KOPT-K1 (cell line): ENCODE measurements around the gene FAM13C.

Experiments
- H3K27ac ChIP-seq: fragments of 200-600 bp; sonication (generic); 2 replicates; pipeline ENCODE4 v1.5.1; 2016; ENCODE audit warnings: antibody characterized with exemption, mild to moderate bottlenecking, low read depth, low read length; ENCODE audit not compliant: poor library complexity, severe bottlenecking
- H3K36me3 ChIP-seq: fragments of 200-600 bp; sonication (generic); 2 replicates; pipeline ENCODE4 v1.5.1; 2017; ENCODE audit warnings: antibody characterized with exemption, mild to moderate bottlenecking, low read length, moderate library complexity; ENCODE audit not compliant: insufficient read depth
- H3K9me3 ChIP-seq: fragments of 200-600 bp; sonication (generic); 2 replicates; pipeline ENCODE4 v1.5.1; 2017; ENCODE audit warnings: antibody characterized with exemption, low read length, mild to moderate bottlenecking; ENCODE audit not compliant: insufficient read depth, poor library complexity, severe bottlenecking

FAM13C gene

DNA sequence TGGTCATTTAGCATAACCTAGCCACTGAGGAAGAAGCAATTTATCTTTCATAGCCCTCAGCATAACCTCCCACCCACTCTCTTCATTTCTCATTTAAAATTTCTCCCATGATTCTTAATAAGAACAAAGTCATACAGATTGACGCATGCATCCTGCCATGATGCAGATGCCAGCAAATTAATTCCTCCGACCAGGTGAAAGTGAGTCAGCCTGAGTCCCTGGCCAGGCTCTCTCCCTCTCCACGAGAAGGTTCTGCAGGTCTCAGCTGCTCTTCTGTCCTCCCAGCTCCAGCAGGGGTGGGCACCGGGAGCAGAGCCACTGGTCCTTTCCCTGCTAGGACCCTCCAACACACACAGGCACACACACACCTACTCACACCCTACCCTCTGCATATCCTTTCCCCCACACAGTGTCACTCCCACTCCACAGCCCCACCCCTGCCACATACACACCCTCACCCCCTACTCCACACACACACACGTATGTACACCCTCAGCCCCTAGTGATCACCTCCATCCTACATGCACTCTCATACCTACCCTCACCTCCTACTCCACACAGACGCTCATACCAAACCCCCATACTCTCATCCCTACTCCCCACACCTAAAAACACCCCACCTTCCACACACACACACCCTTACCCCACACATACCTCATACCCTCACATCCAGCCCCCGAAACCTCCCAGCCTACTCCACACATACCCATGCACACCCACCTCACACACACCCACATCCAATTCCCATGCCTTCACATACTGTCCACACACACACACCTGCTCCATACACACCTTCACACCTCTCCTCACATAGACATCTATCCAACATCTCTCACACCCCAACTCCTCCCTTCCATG is 78.0 kb downstream of the FAM13C start:
- Histone ChIP-seq H3K9me3 (no peaks in the 10 kb centered on the region), H3K27ac (no peak overlapping the region), H3K36me3 (no peaks in the 10 kb centered on the region)

DNA sequence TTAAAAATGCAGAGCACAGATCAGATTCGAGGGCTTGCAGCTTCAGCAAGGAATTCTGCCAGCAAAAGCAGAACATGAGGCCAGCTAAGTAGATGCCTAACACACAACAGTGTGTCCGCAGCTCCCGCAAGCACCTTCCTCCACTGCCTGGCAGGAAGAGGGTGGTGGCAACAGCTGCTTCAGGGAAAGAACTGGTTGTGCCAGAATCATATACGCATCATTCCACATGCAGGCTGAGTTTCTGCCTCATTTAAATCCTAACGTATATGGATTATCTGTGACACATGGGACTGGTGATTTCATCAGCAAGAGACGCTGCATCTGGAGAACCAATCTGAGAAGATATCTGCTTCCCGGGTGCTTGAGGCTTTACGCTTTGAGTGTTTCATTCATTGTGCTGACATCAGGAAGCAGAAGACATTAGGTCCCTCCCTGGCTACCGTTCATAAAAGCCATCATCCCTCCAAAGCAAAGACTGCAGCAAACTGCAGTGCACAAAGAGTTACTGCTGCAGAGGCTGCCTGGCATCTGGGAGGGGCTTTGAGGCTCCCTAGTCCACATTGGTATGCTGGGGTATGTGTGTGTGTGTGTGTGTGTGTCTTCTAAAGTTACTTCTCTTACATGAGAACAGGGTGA is 78.8 kb downstream of the FAM13C start:
- Histone ChIP-seq H3K27ac (no peak overlapping the region), H3K36me3 (no peaks in the 10 kb centered on the region), H3K9me3 (no peaks in the 10 kb centered on the region)

DNA sequence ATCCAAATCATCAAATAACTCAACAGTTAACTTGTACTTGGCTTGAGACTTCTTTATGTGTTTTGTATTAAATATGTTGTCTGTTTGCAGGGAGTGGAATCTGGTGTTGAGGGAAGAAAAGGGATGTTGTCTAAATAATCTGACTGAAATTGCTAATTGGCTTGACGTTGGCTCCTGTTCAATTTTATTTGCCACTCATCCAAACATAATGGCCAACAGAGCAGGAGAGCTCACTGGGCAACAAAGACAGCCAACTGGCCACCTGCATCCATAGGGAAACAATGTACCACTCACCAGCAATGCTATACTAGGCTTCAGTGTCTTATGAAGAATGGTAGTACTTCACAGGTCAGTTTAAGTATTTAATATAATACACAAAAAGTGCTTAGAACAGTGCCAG is 80.5 kb downstream of the FAM13C start:
- Histone ChIP-seq H3K9me3 (no peaks in the 10 kb centered on the region), H3K36me3 (no peaks in the 10 kb centered on the region), H3K27ac (no peak overlapping the region)

GRCh38 chr10:59279991-59280505 is 82.3 kb downstream of the FAM13C start:
- Histone ChIP-seq H3K9me3 (no peaks in the 10 kb centered on the region), H3K27ac (no peak overlapping the region), H3K36me3 (no peaks in the 10 kb centered on the region)

DNA sequence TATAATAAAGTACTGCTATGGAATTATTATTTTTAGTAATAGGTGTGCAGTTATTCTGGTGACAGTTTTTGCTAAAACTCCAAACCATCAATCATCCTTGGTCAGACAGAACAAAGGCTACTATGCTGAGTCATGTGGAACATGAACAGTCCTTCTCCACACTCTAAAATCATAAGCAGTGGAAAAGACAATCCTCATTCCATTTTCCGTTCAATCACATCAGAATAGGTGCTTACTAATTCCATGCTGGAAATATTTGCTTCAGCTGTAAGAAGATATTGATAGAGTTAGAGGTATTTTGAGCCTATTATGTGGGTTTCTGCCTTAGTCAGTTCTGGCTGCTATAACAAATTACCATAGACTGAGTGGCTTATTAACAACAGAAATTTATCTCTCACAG is 82.9 kb downstream of the FAM13C start:
- H3K36me3 ChIP-seq: no peaks in the 10 kb centered on the region
- no peak overlapping the region for H3K27ac ChIP-seq
- H3K9me3 ChIP-seq: no peaks in the 10 kb centered on the region

GRCh38 chr10:59276919-59277318 is 85.4 kb downstream of the FAM13C start:
- Histone ChIP-seq H3K36me3 (no peaks in the 10 kb centered on the region), H3K27ac (no peak overlapping the region)

DNA sequence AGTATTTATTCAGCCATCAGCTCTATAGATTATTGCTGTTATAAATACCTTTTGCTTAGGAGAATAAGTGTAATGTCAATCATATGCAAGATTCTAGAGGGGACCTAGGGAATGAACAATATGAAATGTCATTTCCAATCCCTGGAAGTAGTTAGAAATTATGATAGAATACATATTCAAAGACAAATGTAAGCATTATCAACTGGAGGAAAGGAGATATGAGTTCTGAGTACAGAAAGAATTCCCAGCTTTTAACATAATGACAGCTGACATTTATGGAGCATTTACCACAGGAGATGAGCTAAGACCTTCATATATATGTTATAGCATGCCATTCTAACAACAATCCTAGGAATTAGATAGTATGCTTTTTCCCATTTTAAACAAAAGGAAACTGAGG is 86.2 kb downstream of the FAM13C start:
- H3K36me3 ChIP-seq: no peaks in the 10 kb centered on the region
- no peaks in the 10 kb centered on the region for H3K9me3 ChIP-seq

More at GRCh38 chr10:59276919-59277318, 85.4 kb downstream of the FAM13C start:
- no peaks in the 10 kb centered on the region for H3K9me3 ChIP-seq

GRCh38 chr10:59273445-59273844 is 88.9 kb downstream of the FAM13C start:
- no peaks in the 10 kb centered on the region for H3K9me3 ChIP-seq
- H3K27ac ChIP-seq: no peak overlapping the region
- H3K36me3 ChIP-seq: no peaks in the 10 kb centered on the region

More for the DNA sequence above, 86.2 kb downstream of the FAM13C start:
- no peak overlapping the region for H3K27ac ChIP-seq

DNA sequence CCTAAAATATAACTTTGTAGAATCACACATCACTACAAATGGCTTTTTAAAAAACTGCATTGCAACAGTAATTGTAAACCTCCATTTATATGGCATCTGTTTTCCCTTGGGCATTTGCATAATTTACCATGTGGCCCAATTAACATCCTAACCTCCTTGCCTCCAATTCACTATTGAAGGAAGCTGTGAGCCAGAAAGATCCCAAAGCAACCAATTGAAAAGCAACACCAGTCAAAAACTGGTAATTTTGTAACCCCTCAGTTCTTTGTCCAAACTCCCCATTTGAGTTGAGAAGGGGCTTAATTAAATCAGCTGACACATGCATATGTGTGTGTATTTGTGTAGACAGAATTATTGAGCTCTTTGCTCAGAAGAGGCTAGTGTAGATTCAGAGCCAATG is 90.3 kb downstream of the FAM13C start:
- H3K27ac ChIP-seq: no peak overlapping the region
- no peaks in the 10 kb centered on the region for H3K9me3 ChIP-seq

GRCh38 chr10:59271160-59271559 is 91.2 kb downstream of the FAM13C start:
- H3K36me3 ChIP-seq: no peaks in the 10 kb centered on the region
- H3K27ac ChIP-seq: no peak overlapping the region
- H3K9me3 ChIP-seq: no peaks in the 10 kb centered on the region

More for the DNA sequence above, 90.3 kb downstream of the FAM13C start:
- H3K36me3 ChIP-seq: no peaks in the 10 kb centered on the region

DNA sequence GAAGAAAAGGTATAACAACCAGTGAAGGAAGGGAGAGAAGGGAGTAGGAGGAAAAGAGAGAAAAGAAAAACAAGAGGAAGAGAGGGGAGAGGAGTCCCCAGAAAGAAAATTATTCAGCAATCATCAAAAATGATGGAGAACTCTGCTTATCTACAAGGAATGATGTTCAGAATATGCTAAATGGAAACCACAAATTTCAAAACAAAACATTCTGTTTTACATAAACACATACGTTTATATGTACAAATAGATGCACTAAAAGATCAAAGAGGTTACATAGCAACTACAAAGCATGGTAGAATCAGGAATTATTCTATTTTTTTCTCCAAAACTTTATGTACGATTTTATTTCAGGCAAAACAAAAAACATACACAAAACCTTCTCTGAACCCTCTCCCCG is 91.9 kb downstream of the FAM13C start:
- no peaks in the 10 kb centered on the region for H3K36me3 ChIP-seq
- no peaks in the 10 kb centered on the region for H3K9me3 ChIP-seq
- H3K27ac ChIP-seq: no peak overlapping the region

DNA sequence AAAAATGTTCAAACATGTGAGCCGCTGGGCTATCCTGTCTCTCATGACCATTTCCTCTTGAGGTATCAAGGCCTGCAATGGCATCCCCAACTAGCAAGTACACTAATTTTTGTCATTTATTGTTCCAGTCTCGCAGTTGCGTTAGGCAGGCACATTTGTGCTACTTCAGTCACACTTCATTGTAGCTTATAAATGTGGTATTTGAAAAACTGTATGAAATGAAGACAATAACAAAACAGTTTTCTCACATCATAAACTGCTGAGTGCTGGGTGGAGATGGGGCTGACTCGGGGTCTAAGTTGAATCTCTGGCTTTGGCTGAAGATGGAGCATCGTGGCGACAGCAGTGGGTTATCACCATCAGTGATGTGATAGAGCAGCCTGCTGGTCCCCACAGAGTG is 92.7 kb downstream of the FAM13C start:
- no peaks in the 10 kb centered on the region for H3K9me3 ChIP-seq
- H3K36me3 ChIP-seq: no peaks in the 10 kb centered on the region
- no peak overlapping the region for H3K27ac ChIP-seq

- no peaks in the 10 kb centered on the region for H3K9me3 ChIP-seq
- no peak overlapping the region for H3K27ac ChIP-seq
- no peaks in the 10 kb centered on the region for H3K36me3 ChIP-seq
Observed at GRCh38 chr10:59268460-59268859, 93.9 kb downstream of the FAM13C start.

GRCh38 chr10:59266321-59266720 is 96.0 kb downstream of the FAM13C start:
- Histone ChIP-seq H3K9me3 (no peaks in the 10 kb centered on the region), H3K36me3 (no peaks in the 10 kb centered on the region), H3K27ac (no peak overlapping the region)

GRCh38 chr10:59265141-59265540 is 97.2 kb downstream of the FAM13C start:
- H3K36me3 ChIP-seq: no peaks in the 10 kb centered on the region
- H3K27ac ChIP-seq: no peak overlapping the region
- H3K9me3 ChIP-seq: no peaks in the 10 kb centered on the region
